Keratinocyte (primary cell): Measurements from ENCODE around the gene MYRFL. TPM values are rescaled to one million over a fixed set of nuclear protein-coding genes. Genes with fewer than 3 reads are reported as not detected.

Source experiments
- DNase-seq: peaks from one replicate; pipeline ENCODE4 v3.0.0-alpha.2; 2011; ENCODE audit warnings: low read depth, missing footprints, low spot score
- FAIRE-seq: peaks from 2 replicates; lab custom pipeline; 2011; peaks lifted over from hg19 to GRCh38; lab: Jason Lieb, UNC
- H2AFZ ChIP-seq: 2 replicates; pipeline ENCODE4 v1.6.0; 2012; ENCODE audit warnings: low read length, control low read depth, inconsistent platforms; ENCODE audit not compliant: control insufficient read depth
- H3K27ac ChIP-seq: 2 replicates; pipeline ENCODE4 v1.5.1; 2011; ENCODE audit warnings: low read length; ENCODE audit not compliant: control insufficient read depth, insufficient read depth
- H3K27me3 ChIP-seq: 3 replicates; pipeline ENCODE4 v1.6.0; 2011; ENCODE audit warnings: low read length; ENCODE audit not compliant: control insufficient read depth, insufficient read depth; ENCODE audit errors: extremely low read depth
- H3K36me3 ChIP-seq, 2 experiments: 2 replicates in 1 of 2; 3 replicates in 1 of 2; pipeline ENCODE4 v1.5.1; 2011; ENCODE audit warnings: low read length in 2 of 2, mild to moderate bottlenecking in 1 of 2; ENCODE audit not compliant: control insufficient read depth in 2 of 2, insufficient read depth in 2 of 2; ENCODE audit errors: extremely low read depth in 1 of 2
- H3K4me1 ChIP-seq: 3 replicates; pipeline ENCODE4 v1.5.1; 2011; ENCODE audit warnings: low read length; ENCODE audit not compliant: control insufficient read depth, insufficient read depth; ENCODE audit errors: extremely low read depth
- H3K4me2 ChIP-seq: 3 replicates; pipeline ENCODE4 v1.6.0; 2011; ENCODE audit warnings: low read depth, low read length; ENCODE audit not compliant: control insufficient read depth, insufficient read depth; ENCODE audit errors: extremely low read depth
- H3K4me3 ChIP-seq, 3 experiments: fragments of 200-600 bp in 1 of 3; sonication (generic) in 1 of 3; 2 replicates in 2 of 3; 3 replicates in 1 of 3; pipeline ENCODE4 v1.5.1; 2011 to 2016; ENCODE audit warnings: low read length in 3 of 3, mild to moderate bottlenecking in 3 of 3, control low read depth in 2 of 3, inconsistent platforms in 1 of 3, low read depth in 1 of 3, mixed read lengths in 1 of 3, mixed run types in 1 of 3, moderate library complexity in 1 of 3; ENCODE audit not compliant: control insufficient read depth in 2 of 3, insufficient read depth in 2 of 3; ENCODE audit errors: extremely low read depth in 1 of 3
- H3K79me2 ChIP-seq: 2 replicates; pipeline ENCODE4 v1.6.0; 2012; ENCODE audit warnings: low read length; ENCODE audit not compliant: control insufficient read depth, insufficient read depth
- H3K9ac ChIP-seq: 3 replicates; pipeline ENCODE4 v1.6.0; 2011; ENCODE audit warnings: low read length; ENCODE audit not compliant: control insufficient read depth, insufficient read depth; ENCODE audit errors: extremely low read depth
- H3K9me1 ChIP-seq: 3 replicates; pipeline ENCODE4 v1.6.0; 2011; ENCODE audit warnings: low read length; ENCODE audit not compliant: control insufficient read depth, insufficient read depth; ENCODE audit errors: extremely low read depth
- H3K9me3 ChIP-seq: 2 replicates; pipeline ENCODE4 v1.5.1; 2012; ENCODE audit warnings: low read depth, low read length; ENCODE audit not compliant: control insufficient read depth
- H4K20me1 ChIP-seq: 3 replicates; pipeline ENCODE4 v1.6.0; 2011; ENCODE audit warnings: low read length; ENCODE audit not compliant: control insufficient read depth, insufficient read depth; ENCODE audit errors: extremely low read depth
- CTCF ChIP-seq, 3 experiments: IDR thresholded peaks in 1 of 3; conservative IDR thresholded peaks in 1 of 3; optimal IDR thresholded peaks in 1 of 3; 2 replicates in 2 of 3; 3 replicates in 1 of 3; pipeline versions ENCODE3 to v1.5.1; 2011; ENCODE audit warnings: low read length in 3 of 3, mild to moderate bottlenecking in 3 of 3, moderate library complexity in 2 of 3, control low read depth in 1 of 3, inconsistent platforms in 1 of 3; ENCODE audit not compliant: insufficient read depth in 2 of 3; ENCODE audit errors: extremely low read depth in 1 of 3
- EZH2 ChIP-seq: IDR thresholded peaks from one replicate; pipeline ENCODE4 v1.6.1; 2012; ENCODE audit warnings: inconsistent platforms, mild to moderate bottlenecking, low read length, moderate library complexity
- dilution Hi-C: fragments of 300-500 bp; cut with MboI; formaldehyde crosslinking; loops from one replicate; pipeline ENCODE4 v1.7.0; 2020; ENCODE audit warnings: low sequenced_read_pairs; ENCODE audit not compliant: extremely low pct_ligation_motif_present
- polyA plus RNA-seq, 5 experiments: library from polyadenylated mRNA; depleted of rRNA in 3 of 5; stranded (reverse) in 3 of 5; stranded (forward) in 1 of 5; unstranded in 1 of 5; fragments of >200 nt; gene quantifications; 1 replicate in 1 of 5; 2 replicates in 3 of 5; 3 replicates in 1 of 5; pipeline versions ENCODE4 v1.2.1 to v1.2.3, GENCODE V29; 2011 to 2012; ENCODE audit warnings: missing spikeins in 2 of 5, low read depth in 1 of 5, low replicate concordance in 1 of 5

MYRFL gene
- polyA plus RNA-seq, 1 donor (not counting 4 experiments of a cell fraction or from before 2014, with no cell fraction given) = 0.39 TPM

- Histone ChIP-seq H3K4me3 (no peak overlapping the region), H3K4me1 (no peaks in the 10 kb centered on the region), H4K20me1 (no peaks in the 10 kb centered on the region), H3K9me3 (no peaks in the 10 kb centered on the region), H3K27me3 (no peaks in the 10 kb centered on the region), H3K79me2 (no peaks in the 10 kb centered on the region), H3K9ac (no peak overlapping the region), H3K36me3 (no peaks in the 10 kb centered on the region), H2AFZ (no peak overlapping the region), H3K9me1 (no peaks in the 10 kb centered on the region), H3K27ac (no peak overlapping the region), H3K4me2 (no peak overlapping the region)
- dilution Hi-C loops = no loop called here
- TF ChIP-seq EZH2 (no peak), CTCF (optimal IDR thresholded peaks at IDR 0.05 in 1 of 3, IDR thresholded peaks at IDR 0.05 in 1 of 3, conservative IDR thresholded peaks at IDR 0.05 in 1 of 3; ENCODE audit: extremely low read depth in 1 of 3, insufficient read depth in 2 of 3, low read length in 3 of 3) (no peak)
- FAIRE-seq (no peak), DNase-seq (no peak)
Measured at GRCh38 chr12:69919495-69919894, 94.5 kb downstream of the MYRFL start.

GRCh38 chr12:69921831-69922230 lies 96.8 kb downstream of the MYRFL start:
- no peaks in the 10 kb centered on the region for H3K4me1 ChIP-seq
- H3K9me3 ChIP-seq = no peaks in the 10 kb centered on the region
- no peak overlapping the region for H3K27ac ChIP-seq
- H3K79me2 ChIP-seq = no peaks in the 10 kb centered on the region
- H3K27me3 ChIP-seq = no peaks in the 10 kb centered on the region
- no peak overlapping the region for H2AFZ ChIP-seq
- no peak overlapping the region for H3K4me2 ChIP-seq
- TF ChIP-seq EZH2 = no peak
- no peak for TF ChIP-seq CTCF (optimal IDR thresholded peaks at IDR 0.05 in 1 of 3, IDR thresholded peaks at IDR 0.05 in 1 of 3, conservative IDR thresholded peaks at IDR 0.05 in 1 of 3; ENCODE audit: extremely low read depth in 1 of 3, insufficient read depth in 2 of 3, low read length in 3 of 3)
- FAIRE-seq (no peak), DNase-seq (no peak)
- no peaks in the 10 kb centered on the region for H3K9me1 ChIP-seq
- no peaks in the 10 kb centered on the region for H3K36me3 ChIP-seq
- H3K4me3 ChIP-seq = no peak overlapping the region
- H4K20me1 ChIP-seq = no peaks in the 10 kb centered on the region
- H3K9ac ChIP-seq = no peak overlapping the region
- dilution Hi-C loops = no loop called here
